ACC112 (cell line): ENCODE results near the gene QSER1.
"Not testable (repeated sequence)": the region's sequence is repeated elsewhere in the genome, so short reads cannot be mapped to it uniquely, and the experiment has no call there.

Experiments used
- H2AFZ ChIP-seq: fragments of 200-600 bp; sonication (generic); one replicate; pipeline ENCODE4 v1.6.0; 2017; ENCODE audit warnings: antibody characterized with exemption, low read length; ENCODE audit not compliant: unreplicated experiment
- H3K27ac ChIP-seq: fragments of 200-600 bp; sonication (generic); 2 replicates; pipeline ENCODE4 v1.5.1; 2014; ENCODE audit warnings: low read depth, mild to moderate bottlenecking, antibody characterized with exemption, low read length, moderate library complexity
- H3K27me3 ChIP-seq: fragments of 200-600 bp; sonication (generic); 2 replicates; pipeline ENCODE4 v1.6.1; 2014; ENCODE audit warnings: mild to moderate bottlenecking, antibody characterized with exemption, low read length, moderate library complexity, mixed read lengths; ENCODE audit not compliant: insufficient read depth
- H3K36me3 ChIP-seq: fragments of 200-600 bp; sonication (generic); 2 replicates; pipeline ENCODE4 v1.6.1; 2016; ENCODE audit warnings: mild to moderate bottlenecking, antibody characterized with exemption, low read length, moderate library complexity, mixed read lengths; ENCODE audit not compliant: insufficient read depth
- H3K4me1 ChIP-seq: fragments of 200-600 bp; sonication (generic); one replicate; pipeline ENCODE4 v1.6.1; 2016; ENCODE audit warnings: low read length, mixed read lengths; ENCODE audit not compliant: insufficient read depth, unreplicated experiment, control insufficient read depth
- H3K4me3 ChIP-seq: fragments of 200-600 bp; sonication (generic); 2 replicates; pipeline ENCODE4 v1.5.1; 2014; ENCODE audit warnings: mild to moderate bottlenecking, low read depth, low read length
- H3K79me2 ChIP-seq: fragments of 200-600 bp; sonication (generic); one replicate; pipeline ENCODE4 v1.6.0; 2016; ENCODE audit warnings: low read length; ENCODE audit not compliant: control insufficient read depth, unreplicated experiment, insufficient read depth

QSER1 gene

GRCh38 chr11:32932196-32932595 is 39.6 kb downstream of the QSER1 start:
- no peak overlapping the region for H3K4me3 ChIP-seq
- H2AFZ ChIP-seq: no peak overlapping the region
- no peak overlapping the region for H3K27ac ChIP-seq
- no peaks in the 10 kb centered on the region for H3K27me3 ChIP-seq
- H3K36me3 ChIP-seq: peaks cover 47% of the 10 kb centered on the region
- H3K4me1 ChIP-seq: no peaks in the 10 kb centered on the region
- H3K79me2 ChIP-seq: peaks cover 2% of the 10 kb centered on the region

DNA sequence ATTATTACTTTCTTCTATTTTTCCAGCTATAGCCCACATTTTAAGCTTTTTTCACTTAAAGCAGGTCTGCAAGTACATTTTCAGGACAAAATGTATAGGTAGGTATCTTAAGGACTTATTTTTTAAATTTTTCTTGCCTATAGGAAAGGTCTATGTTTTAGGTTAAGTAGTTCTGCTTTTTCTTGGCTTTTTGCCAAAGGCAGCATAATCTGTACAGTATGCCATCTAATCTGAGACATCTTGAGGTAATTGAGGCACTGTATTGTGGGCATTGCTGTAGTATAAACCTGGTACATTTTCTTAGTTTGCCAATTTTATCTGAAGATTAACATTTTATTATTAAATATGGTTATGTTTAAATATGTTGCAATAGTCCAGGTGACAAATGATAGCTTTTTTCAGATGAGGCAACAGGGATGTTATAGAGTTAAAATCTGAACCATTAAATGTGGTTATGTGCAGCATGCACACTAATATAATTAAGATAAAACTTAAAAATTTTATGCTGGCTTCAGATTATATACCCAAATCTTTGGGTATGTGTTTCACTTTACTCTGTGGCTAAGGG is 42.9 kb downstream of the QSER1 start:
- Histone ChIP-seq H3K36me3 (peaks cover 52% of the 10 kb centered on the region), H3K27ac (no peak overlapping the region), H3K79me2 (peaks cover 16% of the 10 kb centered on the region), H2AFZ (no peak overlapping the region), H3K4me1 (no peaks in the 10 kb centered on the region), H3K27me3 (no peaks in the 10 kb centered on the region), H3K4me3 (no peak overlapping the region)

DNA sequence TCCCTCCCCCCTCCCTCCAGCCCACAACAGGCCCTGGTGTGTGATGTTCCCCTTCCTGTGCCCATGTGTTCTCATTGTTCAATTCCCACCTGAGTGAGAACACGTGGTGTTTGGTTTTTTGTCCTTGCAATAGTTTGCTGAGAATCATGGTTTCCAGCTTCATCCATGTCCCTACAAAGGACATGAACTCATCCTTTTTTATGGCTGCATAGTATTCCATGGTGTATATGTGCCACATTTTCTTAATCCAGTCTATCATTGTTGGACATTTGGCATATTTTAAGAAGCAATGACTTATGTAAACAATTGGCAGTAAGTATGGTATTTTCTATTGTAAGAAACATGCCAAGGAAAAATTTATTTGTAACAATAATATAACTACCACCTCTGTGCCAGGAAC is 43.6 kb downstream of the QSER1 start:
- not testable (repeated sequence) for H2AFZ ChIP-seq, H3K4me1 ChIP-seq, H3K27ac ChIP-seq, H3K4me3 ChIP-seq, H3K27me3 ChIP-seq
- Histone ChIP-seq H3K36me3 (peaks cover 52% of the 10 kb centered on the region), H3K79me2 (peaks cover 17% of the 10 kb centered on the region)

- peaks cover 17% of the 10 kb centered on the region for H3K79me2 ChIP-seq
- H2AFZ ChIP-seq, H3K27ac ChIP-seq, H3K27me3 ChIP-seq, H3K4me3 ChIP-seq, H3K4me1 ChIP-seq: not testable (repeated sequence)
- H3K36me3 ChIP-seq: peaks cover 42% of the 10 kb centered on the region
Measured at GRCh38 chr11:32937283-32937682, 44.7 kb downstream of the QSER1 start.

- Histone ChIP-seq H3K27ac (no peak overlapping the region), H3K79me2 (peaks cover 17% of the 10 kb centered on the region), H2AFZ (no peak overlapping the region), H3K36me3 (peaks cover 25% of the 10 kb centered on the region), H3K27me3 (no peaks in the 10 kb centered on the region), H3K4me1 (no peaks in the 10 kb centered on the region), H3K4me3 (no peak overlapping the region)
Measured at GRCh38 chr11:32939046-32939445, 46.4 kb downstream of the QSER1 start.

- H3K4me3 ChIP-seq: no peak overlapping the region
- H3K79me2 ChIP-seq: peaks cover 17% of the 10 kb centered on the region
- H2AFZ ChIP-seq: no peak overlapping the region
- H3K27ac ChIP-seq: no peak overlapping the region
- peaks cover 17% of the 10 kb centered on the region for H3K36me3 ChIP-seq
- H3K27me3 ChIP-seq: no peaks in the 10 kb centered on the region
- H3K4me1 ChIP-seq: no peaks in the 10 kb centered on the region
Measured at GRCh38 chr11:32939866-32940265, 47.3 kb downstream of the QSER1 start.

- Histone ChIP-seq H3K36me3 (peaks cover 14% of the 10 kb centered on the region), H3K4me1 (no peaks in the 10 kb centered on the region), H3K79me2 (peaks cover 17% of the 10 kb centered on the region), H2AFZ (no peak overlapping the region), H3K27ac (no peak overlapping the region), H3K4me3 (no peak overlapping the region), H3K27me3 (no peaks in the 10 kb centered on the region)
Measured at GRCh38 chr11:32940865-32941264, 48.3 kb downstream of the QSER1 start.

- no peaks in the 10 kb centered on the region for H3K4me1 ChIP-seq
- no peaks in the 10 kb centered on the region for H3K27me3 ChIP-seq
- H3K27ac ChIP-seq: peak overlapping the region; percentile 39
- no peak overlapping the region for H2AFZ ChIP-seq
- peak overlapping the region; percentile 53; the same call in 1 of the 2 replicates for H3K4me3 ChIP-seq
- no peaks in the 10 kb centered on the region for H3K36me3 ChIP-seq
- H3K79me2 ChIP-seq: no peaks in the 10 kb centered on the region
Measured at GRCh38 chr11:32947978-32948377, 55.4 kb downstream of the QSER1 start.

GRCh38 chr11:32949739-32950138 is 57.1 kb downstream of the QSER1 start:
- Histone ChIP-seq H3K27ac (no peak overlapping the region), H3K79me2 (no peaks in the 10 kb centered on the region), H3K27me3 (no peaks in the 10 kb centered on the region), H2AFZ (no peak overlapping the region), H3K36me3 (peaks cover 6% of the 10 kb centered on the region), H3K4me3 (no peak overlapping the region), H3K4me1 (no peaks in the 10 kb centered on the region)

DNA sequence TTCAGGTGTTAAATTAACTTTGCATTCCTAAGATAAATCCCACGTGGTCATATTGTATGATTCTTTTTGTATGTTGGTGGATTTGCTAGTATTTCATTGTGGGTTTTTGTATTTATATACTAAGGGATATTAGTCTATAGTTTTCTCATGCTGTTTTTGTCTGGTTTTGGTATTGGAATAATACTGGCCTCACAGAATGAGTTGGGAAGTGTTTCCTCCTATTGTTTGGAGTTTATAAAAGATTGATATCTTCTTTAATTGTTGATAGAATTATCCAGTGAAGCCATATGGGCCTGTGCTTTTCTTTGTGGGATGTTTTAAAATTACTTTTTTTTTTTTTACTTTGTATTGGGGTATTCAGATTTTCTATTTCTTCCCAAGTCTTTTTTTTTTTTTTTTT is 59.8 kb downstream of the QSER1 start:
- H3K27me3 ChIP-seq: no peaks in the 10 kb centered on the region
- H3K4me3 ChIP-seq: no peak overlapping the region
- no peaks in the 10 kb centered on the region for H3K79me2 ChIP-seq
- no peaks in the 10 kb centered on the region for H3K4me1 ChIP-seq
- peaks cover 6% of the 10 kb centered on the region for H3K36me3 ChIP-seq
- H3K27ac ChIP-seq: no peak overlapping the region
- H2AFZ ChIP-seq: no peak overlapping the region

GRCh38 chr11:32953700-32954099 is 61.1 kb downstream of the QSER1 start:
- Histone ChIP-seq H3K79me2 (no peaks in the 10 kb centered on the region), H3K36me3 (peaks cover 11% of the 10 kb centered on the region), H2AFZ (no peak overlapping the region), H3K4me3 (no peak overlapping the region), H3K27ac (no peak overlapping the region), H3K4me1 (no peaks in the 10 kb centered on the region), H3K27me3 (no peaks in the 10 kb centered on the region)
